Liver (tissue), 9 donors: ENCODE results near the gene JAM3. TPM values are rescaled to one million over a fixed set of nuclear protein-coding genes. Genes with fewer than 3 reads are reported as not detected.

Source experiments
- DNase-seq: peaks from one replicate; pipeline ENCODE4 v3.0.0-alpha.2; 2017; ENCODE audit warnings: low spot score
- H3K27ac ChIP-seq, 2 donors: one replicate each; pipeline ENCODE4 v1.7.0; 2013; ENCODE audit warnings: inconsistent platforms in 2 of 2, low read length in 2 of 2, control low read depth in 1 of 2, low read depth in 1 of 2, mild to moderate bottlenecking in 1 of 2
- H3K27me3 ChIP-seq, 4 donors: one replicate each; pipeline versions ENCODE4 v1.6.1 to v1.7.0; 2013; ENCODE audit warnings: low read length in 3 of 4, inconsistent platforms in 1 of 4, mild to moderate bottlenecking in 1 of 4, moderate library complexity in 1 of 4; ENCODE audit not compliant: control insufficient read depth in 4 of 4, insufficient read depth in 4 of 4
- H3K36me3 ChIP-seq, 4 donors: one replicate each; pipeline versions ENCODE4 v1.6.1 to v1.7.0; 2013; ENCODE audit warnings: low read length in 3 of 4, mild to moderate bottlenecking in 3 of 4, low read depth in 1 of 4, moderate library complexity in 1 of 4; ENCODE audit not compliant: control insufficient read depth in 4 of 4, insufficient read depth in 3 of 4
- H3K4me1 ChIP-seq, 4 donors: one replicate each; pipeline versions ENCODE4 v1.6.1 to v1.7.0; 2013; ENCODE audit warnings: low read length in 3 of 4, mild to moderate bottlenecking in 3 of 4, moderate library complexity in 1 of 4; ENCODE audit not compliant: control insufficient read depth in 4 of 4, insufficient read depth in 4 of 4
- H3K4me3 ChIP-seq, 3 donors: one replicate each; pipeline versions ENCODE4 v1.6.1 to v1.7.0; 2013; ENCODE audit warnings: low read length in 3 of 3, control low read depth in 1 of 3, low read depth in 1 of 3, mild to moderate bottlenecking in 1 of 3
- H3K9ac ChIP-seq, 2 donors: one replicate each; pipeline ENCODE4 v1.7.0; 2013; ENCODE audit warnings: low read length in 2 of 2, mild to moderate bottlenecking in 2 of 2, moderate library complexity in 2 of 2, control low read depth in 1 of 2, low read depth in 1 of 2
- H3K9me3 ChIP-seq, 4 donors: one replicate each; pipeline versions ENCODE4 v1.6.1 to v1.7.0; 2013; ENCODE audit warnings: low read length in 3 of 4; ENCODE audit not compliant: control insufficient read depth in 4 of 4
- ATF3 ChIP-seq: IDR thresholded peaks from 2 replicates; pipeline ENCODE4 v1.6.1; 2016; ENCODE audit warnings: antibody characterized with exemption
- CTCF ChIP-seq: fragments of 150-350 bp; IDR thresholded peaks from 2 replicates; pipeline ENCODE4 v1.5.1; 2017; ENCODE audit warnings: improper control_type of control experiment, low read depth, low read length; ENCODE audit not compliant: missing input control
- EGR1 ChIP-seq, 2 donors: IDR thresholded peaks; 2 replicates each; pipeline ENCODE4 v1.6.1; 2016 to 2018; ENCODE audit warnings: antibody characterized with exemption in 2 of 2, low read depth in 2 of 2
- FOXA1 ChIP-seq: IDR thresholded peaks from 2 replicates; pipeline ENCODE4 v1.6.1; 2016; ENCODE audit warnings: antibody characterized with exemption
- FOXA2 ChIP-seq: IDR thresholded peaks from 2 replicates; pipeline ENCODE4 v1.6.1; 2016; ENCODE audit warnings: antibody characterized with exemption
- GABPA ChIP-seq, 2 donors: IDR thresholded peaks in 1 of 2; conservative IDR thresholded peaks in 1 of 2; 2 replicates each; pipeline ENCODE4 v1.6.1; 2016; ENCODE audit warnings: antibody characterized with exemption in 2 of 2, mild to moderate bottlenecking in 1 of 2, moderate library complexity in 1 of 2
- HNF4A ChIP-seq, 2 donors: conservative IDR thresholded peaks; 2 replicates each; pipeline ENCODE4 v1.6.1; 2016; ENCODE audit warnings: antibody characterized with exemption in 2 of 2, mild to moderate bottlenecking in 2 of 2
- HNF4G ChIP-seq: IDR thresholded peaks from 2 replicates; pipeline ENCODE4 v1.6.1; 2016; ENCODE audit warnings: antibody characterized with exemption
- JUND ChIP-seq, 2 donors: IDR thresholded peaks; 2 replicates each; pipeline ENCODE4 v1.6.1; 2016; ENCODE audit warnings: antibody characterized with exemption in 2 of 2
- NR2F2 ChIP-seq: IDR thresholded peaks from 2 replicates; pipeline ENCODE4 v1.6.1; 2016; ENCODE audit warnings: antibody characterized with exemption
- RAD21 ChIP-seq, 2 donors: IDR thresholded peaks; 2 replicates each; pipeline ENCODE4 v1.6.1; 2016; ENCODE audit warnings: antibody characterized with exemption in 2 of 2, mild to moderate bottlenecking in 2 of 2
- RXRA ChIP-seq, 2 donors: IDR thresholded peaks; 2 replicates each; pipeline ENCODE4 v1.6.1; 2017 to 2018; ENCODE audit warnings: antibody characterized with exemption in 2 of 2, mild to moderate bottlenecking in 1 of 2
- SP1 ChIP-seq: IDR thresholded peaks from 2 replicates; pipeline ENCODE4 v1.6.1; 2018; ENCODE audit warnings: antibody characterized with exemption, mild to moderate bottlenecking
- TAF1 ChIP-seq: conservative IDR thresholded peaks from 2 replicates; pipeline ENCODE4 v1.6.1; 2016; ENCODE audit warnings: antibody characterized with exemption, mild to moderate bottlenecking
- YY1 ChIP-seq: IDR thresholded peaks from 2 replicates; pipeline ENCODE4 v1.6.1; 2016; ENCODE audit warnings: antibody characterized with exemption, mild to moderate bottlenecking
- WGBS: extraction: QIAGEN DNeasy Blood & Tissue Kit; methylation state at CpG from one replicate; pipeline ENCODE4 v1.1.7; 2013; 5-methylcytosine and 5-hydroxymethylcytosine counted together
- polyA plus RNA-seq, 2 donors: library from polyadenylated mRNA; stranded (reverse) in 1 of 2; unstranded in 1 of 2; fragments of 200-250 nt in 1 of 2; fragments of >200 nt in 1 of 2; fragmentation: Nextera tagmentation in 1 of 2; extraction: Ambion mirVana in 1 of 2; gene quantifications; one replicate each; pipeline versions ENCODE4 v1.2.1 to v1.2.3, GENCODE V29; 2013 to 2015
- total RNA-seq, 2 donors: library from RNA; depleted of rRNA; stranded (reverse); fragments of >200 nt; gene quantifications; one replicate each; pipeline ENCODE4 v1.2.3, GENCODE V29; 2014
- TF ChIP-seq, protein P1 (sequence below): IDR thresholded peaks from 2 replicates; pipeline ENCODE4 v1.6.1; 2016; ENCODE audit warnings: antibody characterized with exemption, mild to moderate bottlenecking
- TF ChIP-seq, protein P2 (sequence below): IDR thresholded peaks from 2 replicates; pipeline ENCODE4 v1.6.1; 2016; ENCODE audit warnings: antibody characterized with exemption
- TF ChIP-seq, protein P3 (sequence below): IDR thresholded peaks from 2 replicates; pipeline ENCODE4 v1.6.1; 2016; ENCODE audit warnings: antibody characterized with exemption
- donor health status: healthy.
- donor health status: healthy.
- donor health status: healthy.
- donor health status: healthy.
- donor health status: healthy.

Gene JAM3
- total and polyA plus RNA-seq, 4 donors, result 1.6 to 4.3 (median 2.1) TPM

DNA sequence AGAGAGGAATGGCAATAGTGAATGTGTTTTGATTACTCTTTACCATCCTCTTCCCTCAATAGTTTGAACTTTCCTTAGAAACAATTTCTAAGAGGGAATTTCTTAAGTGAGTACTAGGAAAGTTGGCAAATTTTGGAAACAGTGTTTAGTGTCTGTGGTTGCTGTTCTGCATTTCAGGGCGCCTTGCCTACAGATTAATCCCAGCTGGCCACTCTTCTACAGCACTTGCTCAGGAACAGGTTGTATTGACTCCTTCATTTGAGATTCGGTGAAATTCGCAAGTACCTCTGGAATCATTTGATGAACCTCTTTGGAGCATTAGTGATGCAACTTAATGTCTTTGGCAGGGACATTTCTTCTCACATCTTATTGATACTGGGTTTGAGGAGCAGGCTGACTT is 28.3 kb downstream of the JAM3 start:
- DNase-seq, result no peak

More for the DNA sequence above, 28.3 kb downstream of the JAM3 start:
- no peaks in the 10 kb centered on the region for H3K27me3 ChIP-seq
- H3K27ac ChIP-seq, result no peak overlapping the region
- H3K9ac ChIP-seq, result no peak overlapping the region
- H3K4me3 ChIP-seq, result no peak overlapping the region
- no peak for TF ChIP-seq YY1
- TF ChIP-seq JUND (IDR thresholded peaks at IDR 0.05), result no peak
- no peak for TF ChIP-seq TAF1
- TF ChIP-seq, protein P1, sequence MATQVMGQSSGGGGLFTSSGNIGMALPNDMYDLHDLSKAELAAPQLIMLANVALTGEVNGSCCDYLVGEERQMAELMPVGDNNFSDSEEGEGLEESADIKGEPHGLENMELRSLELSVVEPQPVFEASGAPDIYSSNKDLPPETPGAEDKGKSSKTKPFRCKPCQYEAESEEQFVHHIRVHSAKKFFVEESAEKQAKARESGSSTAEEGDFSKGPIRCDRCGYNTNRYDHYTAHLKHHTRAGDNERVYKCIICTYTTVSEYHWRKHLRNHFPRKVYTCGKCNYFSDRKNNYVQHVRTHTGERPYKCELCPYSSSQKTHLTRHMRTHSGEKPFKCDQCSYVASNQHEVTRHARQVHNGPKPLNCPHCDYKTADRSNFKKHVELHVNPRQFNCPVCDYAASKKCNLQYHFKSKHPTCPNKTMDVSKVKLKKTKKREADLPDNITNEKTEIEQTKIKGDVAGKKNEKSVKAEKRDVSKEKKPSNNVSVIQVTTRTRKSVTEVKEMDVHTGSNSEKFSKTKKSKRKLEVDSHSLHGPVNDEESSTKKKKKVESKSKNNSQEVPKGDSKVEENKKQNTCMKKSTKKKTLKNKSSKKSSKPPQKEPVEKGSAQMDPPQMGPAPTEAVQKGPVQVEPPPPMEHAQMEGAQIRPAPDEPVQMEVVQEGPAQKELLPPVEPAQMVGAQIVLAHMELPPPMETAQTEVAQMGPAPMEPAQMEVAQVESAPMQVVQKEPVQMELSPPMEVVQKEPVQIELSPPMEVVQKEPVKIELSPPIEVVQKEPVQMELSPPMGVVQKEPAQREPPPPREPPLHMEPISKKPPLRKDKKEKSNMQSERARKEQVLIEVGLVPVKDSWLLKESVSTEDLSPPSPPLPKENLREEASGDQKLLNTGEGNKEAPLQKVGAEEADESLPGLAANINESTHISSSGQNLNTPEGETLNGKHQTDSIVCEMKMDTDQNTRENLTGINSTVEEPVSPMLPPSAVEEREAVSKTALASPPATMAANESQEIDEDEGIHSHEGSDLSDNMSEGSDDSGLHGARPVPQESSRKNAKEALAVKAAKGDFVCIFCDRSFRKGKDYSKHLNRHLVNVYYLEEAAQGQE, result no peak
- no peak for TF ChIP-seq RXRA (IDR thresholded peaks at IDR 0.05)
- no peak for TF ChIP-seq ATF3
- TF ChIP-seq CTCF, result no peak
- TF ChIP-seq HNF4A (conservative IDR thresholded peaks at IDR 0.05), result no peak
- TF ChIP-seq, protein P2, sequence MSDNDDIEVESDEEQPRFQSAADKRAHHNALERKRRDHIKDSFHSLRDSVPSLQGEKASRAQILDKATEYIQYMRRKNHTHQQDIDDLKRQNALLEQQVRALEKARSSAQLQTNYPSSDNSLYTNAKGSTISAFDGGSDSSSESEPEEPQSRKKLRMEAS, result no peak
- no peak for TF ChIP-seq HNF4G
- TF ChIP-seq RAD21 (IDR thresholded peaks at IDR 0.05), result no peak
- TF ChIP-seq, protein P3, sequence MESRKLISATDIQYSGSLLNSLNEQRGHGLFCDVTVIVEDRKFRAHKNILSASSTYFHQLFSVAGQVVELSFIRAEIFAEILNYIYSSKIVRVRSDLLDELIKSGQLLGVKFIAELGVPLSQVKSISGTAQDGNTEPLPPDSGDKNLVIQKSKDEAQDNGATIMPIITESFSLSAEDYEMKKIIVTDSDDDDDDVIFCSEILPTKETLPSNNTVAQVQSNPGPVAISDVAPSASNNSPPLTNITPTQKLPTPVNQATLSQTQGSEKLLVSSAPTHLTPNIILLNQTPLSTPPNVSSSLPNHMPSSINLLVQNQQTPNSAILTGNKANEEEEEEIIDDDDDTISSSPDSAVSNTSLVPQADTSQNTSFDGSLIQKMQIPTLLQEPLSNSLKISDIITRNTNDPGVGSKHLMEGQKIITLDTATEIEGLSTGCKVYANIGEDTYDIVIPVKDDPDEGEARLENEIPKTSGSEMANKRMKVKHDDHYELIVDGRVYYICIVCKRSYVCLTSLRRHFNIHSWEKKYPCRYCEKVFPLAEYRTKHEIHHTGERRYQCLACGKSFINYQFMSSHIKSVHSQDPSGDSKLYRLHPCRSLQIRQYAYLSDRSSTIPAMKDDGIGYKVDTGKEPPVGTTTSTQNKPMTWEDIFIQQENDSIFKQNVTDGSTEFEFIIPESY, result no peak
- no peak for TF ChIP-seq FOXA1
- no peak for TF ChIP-seq FOXA2
- no peak for TF ChIP-seq SP1
- no peak for TF ChIP-seq EGR1 (IDR thresholded peaks at IDR 0.05; ENCODE audit: low read depth in 2 of 2)
- TF ChIP-seq NR2F2, result no peak
- no peak for TF ChIP-seq GABPA (IDR thresholded peaks at IDR 0.05 in 1 of 2, conservative IDR thresholded peaks at IDR 0.05 in 1 of 2)
- no peaks in the 10 kb centered on the region for H3K36me3 ChIP-seq
- WGBS, result 93% methylated on average over 3 of the region's 3 CpGs
- no peaks in the 10 kb centered on the region for H3K4me1 ChIP-seq
- H3K9me3 ChIP-seq, result no peaks in the 10 kb centered on the region
